GM18526 (cell line): ENCODE results near the gene PTAFR.

ENCODE experiments used
- POLR2A ChIP-seq: IDR thresholded peaks from 3 replicates; pipeline ENCODE4 v1.6.1; 2011; ENCODE audit not compliant: insufficient read length; ENCODE audit errors: extremely low read depth

Gene PTAFR

DNA sequence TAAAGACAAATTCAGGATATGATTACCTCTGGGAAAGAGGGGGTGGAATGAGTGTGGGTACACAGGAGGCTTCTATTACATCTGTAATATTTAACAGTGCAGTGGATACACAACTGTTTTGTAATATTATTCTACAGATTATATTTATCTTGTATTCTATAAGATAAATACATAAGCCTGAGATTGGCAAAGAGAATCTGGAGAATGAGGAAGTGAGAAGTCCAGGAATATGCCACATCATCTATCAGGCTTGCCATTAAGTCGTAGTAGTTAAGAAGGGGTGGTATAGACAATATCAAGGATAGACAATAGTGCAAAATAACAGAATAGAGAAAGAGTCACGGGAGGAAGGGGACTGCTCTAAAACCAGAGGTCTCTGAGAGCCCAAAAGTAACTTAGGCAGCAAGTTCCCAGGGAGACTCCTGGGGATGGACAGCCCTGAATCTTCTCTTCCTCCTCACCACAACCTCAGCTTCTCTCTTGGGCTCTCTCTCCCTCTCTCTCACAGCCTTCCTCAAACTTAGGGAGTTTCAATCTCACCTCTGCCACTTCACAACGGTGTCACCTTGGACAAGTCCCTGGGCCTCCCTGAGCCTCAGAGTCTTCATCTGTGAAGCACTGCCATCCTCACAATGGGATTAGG is 14.0 kb upstream of the PTAFR start:
- TF ChIP-seq POLR2A: no peak

DNA sequence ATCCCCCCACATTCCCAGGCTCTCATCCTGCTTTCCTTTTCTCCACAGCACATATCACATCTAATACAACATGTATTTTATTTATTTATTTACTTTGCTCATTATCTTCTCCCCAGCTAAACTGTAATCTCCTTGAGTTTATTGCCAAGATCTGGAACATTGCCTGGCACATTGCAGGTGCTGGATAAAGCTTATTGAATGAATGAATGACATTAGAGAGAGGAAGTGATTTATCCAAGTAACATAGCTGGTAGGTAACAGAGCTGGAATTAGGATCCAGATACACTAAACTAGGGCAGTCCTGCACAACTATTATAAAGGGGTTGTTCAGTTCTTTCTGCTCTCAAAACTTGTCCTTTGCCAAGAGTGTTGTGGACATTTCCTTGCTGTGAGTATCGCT is 8.6 kb upstream of the PTAFR start:
- no peak for TF ChIP-seq POLR2A

DNA sequence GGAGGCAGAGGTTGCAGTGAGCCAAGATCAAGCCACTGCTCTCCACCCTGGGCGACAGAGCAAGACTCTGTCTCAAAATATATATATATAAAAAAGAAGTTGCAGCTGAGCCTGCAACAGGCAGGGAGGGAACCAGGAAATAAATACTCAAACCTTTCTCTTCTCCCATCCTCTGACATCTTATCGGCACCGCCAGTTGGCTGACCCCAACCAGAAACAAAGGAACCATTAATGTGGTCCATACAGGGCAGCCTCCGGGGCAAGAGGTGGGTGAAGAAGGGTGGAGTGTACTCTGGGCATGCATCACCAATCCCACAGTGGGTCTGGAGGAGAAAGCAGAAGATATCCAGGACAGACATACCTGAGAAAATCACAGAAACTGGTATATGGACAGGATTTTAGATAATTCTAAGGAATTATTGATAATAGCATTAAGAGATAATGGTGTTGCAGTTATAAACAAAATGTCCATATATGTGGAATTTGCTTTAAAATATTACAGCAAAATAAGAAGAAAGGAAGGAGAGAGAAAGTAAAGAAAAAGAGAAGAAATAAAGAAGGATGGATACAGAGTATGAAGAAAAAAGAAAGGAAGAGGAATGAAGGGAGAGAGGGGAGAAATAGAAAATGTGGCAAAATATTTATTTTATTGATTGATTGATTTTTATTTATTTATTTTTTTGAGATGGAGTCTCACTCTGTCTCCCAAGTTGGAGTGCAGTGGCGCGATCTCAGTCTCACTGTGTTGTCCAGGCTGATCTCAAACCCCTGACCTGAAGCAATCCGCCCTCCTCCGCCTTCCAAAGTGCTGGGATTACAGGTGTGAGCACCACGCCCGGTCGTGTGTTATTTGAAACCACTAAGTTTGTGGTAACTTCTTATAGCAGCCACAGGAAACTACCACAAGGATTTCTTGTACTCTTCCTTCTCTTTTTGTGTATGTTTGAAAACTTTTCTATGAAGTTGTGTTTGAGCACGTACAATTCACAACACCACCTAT is 4.1 kb upstream of the PTAFR start:
- TF ChIP-seq POLR2A: no peak

GRCh38 chr1:28178690-28179485 is 2.4 kb upstream of the PTAFR start:
- TF ChIP-seq POLR2A: no peak

GRCh38 chr1:28175955-28176485 is 470 bp downstream of the PTAFR start:
- no peak for TF ChIP-seq POLR2A

DNA sequence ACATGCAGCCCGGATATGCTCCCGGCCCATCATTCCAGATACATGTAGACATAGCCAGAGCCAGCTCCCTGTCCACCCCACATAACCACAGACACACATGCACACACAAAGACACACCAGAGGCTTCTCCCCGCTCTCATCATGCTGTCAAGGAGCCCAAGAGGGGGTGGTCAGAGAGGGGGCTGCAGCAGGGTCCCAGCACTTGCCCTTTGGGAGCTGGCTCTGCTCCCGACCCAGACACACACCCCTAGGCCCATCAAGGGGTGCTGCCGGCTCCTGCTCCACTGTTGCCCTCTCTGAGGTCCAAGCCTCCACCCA is 2.6 kb downstream of the PTAFR start:
- no peak for TF ChIP-seq POLR2A

- TF ChIP-seq POLR2A: no peak
These were observed 3.1 kb downstream of the PTAFR start for GRCh38 chr1:28173151-28173979.

GRCh38 chr1:28172713-28173150 is 3.8 kb downstream of the PTAFR start:
- TF ChIP-seq POLR2A: no peak

DNA sequence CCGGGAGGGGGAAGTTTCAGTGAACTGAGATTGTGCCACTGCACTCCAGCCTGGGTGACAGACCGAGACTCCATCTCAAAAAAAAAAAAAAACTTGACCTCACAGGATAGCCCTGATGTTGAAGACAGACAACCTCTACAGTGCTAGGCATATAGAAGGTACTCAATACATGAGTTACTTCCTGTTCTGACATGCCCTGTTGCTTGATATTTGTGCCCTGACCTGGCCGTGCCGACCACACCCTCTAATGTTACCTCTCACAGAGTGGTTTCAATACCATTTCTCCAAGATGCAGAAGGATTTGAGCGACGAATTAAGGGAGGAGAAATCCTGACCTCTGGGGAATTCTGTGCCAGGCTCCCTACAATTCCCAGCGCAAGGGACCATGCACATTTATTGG is 5.2 kb downstream of the PTAFR start:
- TF ChIP-seq POLR2A: no peak

GRCh38 chr1:28170001-28170596 is 6.4 kb downstream of the PTAFR start:
- no peak for TF ChIP-seq POLR2A

- TF ChIP-seq POLR2A: no peak
These were observed 12.9 kb downstream of the PTAFR start for GRCh38 chr1:28163496-28164161.

DNA sequence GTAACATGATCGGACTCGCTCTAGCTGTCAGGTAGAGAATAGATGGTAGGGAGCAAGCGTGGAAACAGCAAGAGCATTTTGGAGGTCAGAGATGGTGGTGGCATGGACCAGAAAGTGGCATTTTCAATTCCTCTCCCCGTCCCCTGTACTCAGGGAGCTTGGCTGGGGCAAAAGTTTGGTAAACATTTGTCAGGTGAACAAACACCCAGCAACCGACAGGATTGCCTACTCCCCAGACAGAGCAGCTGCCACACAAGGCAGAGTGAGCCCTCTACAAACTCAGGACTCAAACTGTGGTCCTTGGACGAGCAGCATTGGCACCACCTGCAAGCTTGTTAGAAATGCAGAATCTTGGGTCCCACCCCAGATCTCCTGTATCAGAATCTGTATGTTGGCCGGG is 14.3 kb downstream of the PTAFR start:
- no peak for TF ChIP-seq POLR2A

GRCh38 chr1:28161751-28162150 is 14.7 kb downstream of the PTAFR start:
- no peak for TF ChIP-seq POLR2A
